ENCODE measurements around the gene ARHGAP4.

ARHGAP4 gene

GRCh38 chrX:153944140-153944799 lies 18.2 kb upstream of the ARHGAP4 start, which contains the start of gene RENBP:
TSS of gene RENBP (minus strand) at chrX:153944643. CDS start at chrX:153944610, 33 bp downstream.
- DNase-seq, result peak; percentile 48

- no peak for DNase-seq
Observed at GRCh38 chrX:153941336-153942252, 15.5 kb upstream of the ARHGAP4 start.

GRCh38 chrX:153939573-153939972 lies 13.5 kb upstream of the ARHGAP4 start:
- no peak for DNase-seq

GRCh38 chrX:153938226-153938786 lies 12.2 kb upstream of the ARHGAP4 start:
- no peak for DNase-seq

GRCh38 chrX:153937056-153937455 lies 11.0 kb upstream of the ARHGAP4 start:
- DNase-seq, result no peak

- no peak for DNase-seq
Observed at GRCh38 chrX:153935326-153935851, 9.3 kb upstream of the ARHGAP4 start.

- DNase-seq, result peak; percentile 44
Observed at GRCh38 chrX:153934762-153935325, 8.8 kb upstream of the ARHGAP4 start, which contains the start of gene NAA10. TSS of gene NAA10 (minus strand) at chrX:153935037. CDS start at chrX:153934904, 133 bp downstream.

GRCh38 chrX:153934148-153934761 lies 8.2 kb upstream of the ARHGAP4 start:
- no peak for DNase-seq

GRCh38 chrX:153933748-153934147 lies 7.7 kb upstream of the ARHGAP4 start:
- DNase-seq, result no peak

GRCh38 chrX:153932220-153932915 lies 6.3 kb upstream of the ARHGAP4 start:
- no peak for DNase-seq

- DNase-seq, result no peak
Observed at GRCh38 chrX:153931748-153932147, 5.7 kb upstream of the ARHGAP4 start.

- DNase-seq, result no peak
Observed at GRCh38 chrX:153931151-153931550, 5.1 kb upstream of the ARHGAP4 start.

GRCh38 chrX:153930011-153930910 lies 4.2 kb upstream of the ARHGAP4 start:
- no peak for DNase-seq

GRCh38 chrX:153929576-153929975 lies 3.5 kb upstream of the ARHGAP4 start:
- no peak for DNase-seq

- no peak for DNase-seq
Observed at GRCh38 chrX:153928846-153929245, 2.8 kb upstream of the ARHGAP4 start.

- DNase-seq, result peak; percentile 88
Observed at GRCh38 chrX:153927922-153928760, 2.1 kb upstream of the ARHGAP4 start.

- no peak for DNase-seq
Observed at GRCh38 chrX:153927672-153927921, 1.5 kb upstream of the ARHGAP4 start.

- peak; percentile 63 for DNase-seq
Observed at GRCh38 chrX:153926858-153927671, 1.0 kb upstream of the ARHGAP4 start.

GRCh38 chrX:153926552-153926857 lies 441 bp upstream of the ARHGAP4 start:
- DNase-seq, result no peak

- DNase-seq, result no peak
Observed at GRCh38 chrX:153925387-153925738, 701 bp downstream of the ARHGAP4 start.
